Measurements from ENCODE around the gene LRRC9. TPM values are rescaled to one million over a fixed set of nuclear protein-coding genes. Genes with fewer than 3 reads are reported as not detected.

Gene LRRC9
- total and polyA plus RNA-seq, 2 donors (not counting 3 experiments of a cell fraction or from before 2014, with no cell fraction given): not detected

DNA sequence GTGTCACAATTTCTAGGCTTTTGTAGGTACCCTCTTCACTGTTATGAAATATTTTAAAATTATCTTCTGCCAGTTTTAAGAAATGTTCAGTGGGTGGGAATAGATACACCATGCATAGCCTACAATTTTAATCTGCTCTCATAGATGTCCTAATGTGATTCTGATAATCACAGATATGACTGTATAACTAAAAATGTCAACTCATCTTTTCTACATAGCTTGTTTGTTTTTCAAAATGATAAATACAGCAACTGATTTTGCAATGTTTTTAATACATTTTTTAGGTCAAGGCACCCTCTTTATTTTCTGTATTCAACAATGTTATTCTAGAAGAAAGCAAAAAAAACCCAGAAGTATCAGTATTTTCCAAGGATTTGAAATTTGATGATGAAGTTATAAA lies 61.6 kb downstream of the LRRC9 start:
- Histone ChIP-seq H3K4me2 (ENCODE audit: insufficient read depth, low read length) (no peak overlapping the region), H3K27me3 (ENCODE audit: control insufficient read depth in 2 of 2, insufficient read depth in 2 of 2, low read length in 2 of 2) (peaks cover 2 to 3% of the 10 kb centered on the region in 2 experiments), H3K36me3 (ENCODE audit: control insufficient read depth in 2 of 2, extremely low read depth in 1 of 2, insufficient read depth in 2 of 2, low read length in 2 of 2) (no peaks in the 10 kb centered on the region), H3K4me3 (replicated peaks in 1 of 3; ENCODE audit: insufficient read depth in 1 of 3, low read depth in 1 of 3, low read length in 3 of 3) (no peak overlapping the region), H3K9ac (replicated peaks; ENCODE audit: extremely low read depth, insufficient read depth, low read length) (no peak overlapping the region), H2AFZ (ENCODE audit: low read depth, low read length) (no peak overlapping the region), H3K9me3 (replicated peaks; ENCODE audit: control insufficient read depth, insufficient read depth, low read length) (no peaks in the 10 kb centered on the region), H3K9me1 (replicated peaks; ENCODE audit: control insufficient read depth, extremely low read depth, insufficient read depth, low read length) (no peaks in the 10 kb centered on the region), H3K79me2 (ENCODE audit: control insufficient read depth, insufficient read depth, low read length) (no peaks in the 10 kb centered on the region), H3K4me1 (ENCODE audit: control insufficient read depth, extremely low read depth, insufficient read depth, low read length) (no peaks in the 10 kb centered on the region), H4K20me1 (replicated peaks; ENCODE audit: control insufficient read depth, extremely low read depth, insufficient read depth, low read length) (no peaks in the 10 kb centered on the region), H3K27ac (ENCODE audit: insufficient read depth, low read depth, low read length) (no peak overlapping the region)
- ChIA-PET CTCF (interaction anchor here (2.4 to 3.4 kb wide), 2 partner anchors 15 to 17 kb away, joined by 6 to 24 read pairs; no protein-coding TSS in a partner anchor), POLR2A (no interaction called here)
- no peak for DNase-seq (ENCODE audit: low read depth, low spot score)
- intact Hi-C loops (cut with micrococcal nuclease) (no loop called here), dilution Hi-C loops (cut with MboI; ENCODE audit: extremely low pct_ligation_motif_present, low sequenced_read_pairs) (no loop called here)
- FAIRE-seq: no peak
- BruUV-seq (replicated peaks): no TSS peak
- TF ChIP-seq FOS (IDR thresholded peaks at IDR 0.05; ENCODE audit: borderline replicate concordance, insufficient read depth, low read length): no peak
- TF ChIP-seq, protein P1, sequence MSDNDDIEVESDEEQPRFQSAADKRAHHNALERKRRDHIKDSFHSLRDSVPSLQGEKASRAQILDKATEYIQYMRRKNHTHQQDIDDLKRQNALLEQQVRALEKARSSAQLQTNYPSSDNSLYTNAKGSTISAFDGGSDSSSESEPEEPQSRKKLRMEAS (IDR thresholded peaks at IDR 0.05; ENCODE audit: insufficient read depth, insufficient read length): no peak

DNA sequence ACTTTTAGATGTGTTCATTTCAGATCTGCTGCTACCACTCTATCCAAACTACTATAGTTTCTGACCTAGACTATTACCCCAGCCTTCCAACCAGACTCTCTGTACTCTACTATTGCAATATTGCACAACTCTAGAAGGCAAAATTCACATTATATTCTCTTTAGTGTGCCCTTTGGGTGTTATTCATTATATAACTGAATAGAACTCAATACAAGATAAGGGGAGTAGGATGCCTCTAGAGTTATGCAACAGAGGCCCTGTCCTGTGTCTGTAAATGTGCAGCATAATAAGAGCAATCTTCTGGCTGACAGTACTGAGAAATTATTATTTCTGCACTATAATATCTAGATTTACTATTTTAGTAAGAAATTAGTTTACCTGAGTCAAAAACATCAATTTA lies 63.1 kb downstream of the LRRC9 start:
- Histone ChIP-seq H3K27ac (ENCODE audit: insufficient read depth, low read depth, low read length) (no peak overlapping the region), H3K4me3 (replicated peaks in 1 of 3; ENCODE audit: insufficient read depth in 1 of 3, low read depth in 1 of 3, low read length in 3 of 3) (no peak overlapping the region), H3K4me2 (ENCODE audit: insufficient read depth, low read length) (no peak overlapping the region), H2AFZ (ENCODE audit: low read depth, low read length) (no peak overlapping the region), H3K4me1 (ENCODE audit: control insufficient read depth, extremely low read depth, insufficient read depth, low read length) (no peaks in the 10 kb centered on the region), H3K9ac (replicated peaks; ENCODE audit: extremely low read depth, insufficient read depth, low read length) (no peak overlapping the region), H3K27me3 (ENCODE audit: control insufficient read depth in 2 of 2, insufficient read depth in 2 of 2, low read length in 2 of 2) (peaks cover under 1 to 2% of the 10 kb centered on the region in 2 experiments), H3K79me2 (ENCODE audit: control insufficient read depth, insufficient read depth, low read length) (no peaks in the 10 kb centered on the region), H4K20me1 (replicated peaks; ENCODE audit: control insufficient read depth, extremely low read depth, insufficient read depth, low read length) (no peaks in the 10 kb centered on the region), H3K9me1 (replicated peaks; ENCODE audit: control insufficient read depth, extremely low read depth, insufficient read depth, low read length) (no peaks in the 10 kb centered on the region), H3K9me3 (replicated peaks; ENCODE audit: control insufficient read depth, insufficient read depth, low read length) (no peaks in the 10 kb centered on the region), H3K36me3 (ENCODE audit: control insufficient read depth in 2 of 2, extremely low read depth in 1 of 2, insufficient read depth in 2 of 2, low read length in 2 of 2) (no peaks in the 10 kb centered on the region)
- ChIA-PET CTCF (no interaction called here), POLR2A (no interaction called here)
- TF ChIP-seq GATA2 (IDR thresholded peaks at IDR 0.05; ENCODE audit: insufficient read depth, insufficient read length, low read depth, low read length): no peak
- TF ChIP-seq, protein P2, sequence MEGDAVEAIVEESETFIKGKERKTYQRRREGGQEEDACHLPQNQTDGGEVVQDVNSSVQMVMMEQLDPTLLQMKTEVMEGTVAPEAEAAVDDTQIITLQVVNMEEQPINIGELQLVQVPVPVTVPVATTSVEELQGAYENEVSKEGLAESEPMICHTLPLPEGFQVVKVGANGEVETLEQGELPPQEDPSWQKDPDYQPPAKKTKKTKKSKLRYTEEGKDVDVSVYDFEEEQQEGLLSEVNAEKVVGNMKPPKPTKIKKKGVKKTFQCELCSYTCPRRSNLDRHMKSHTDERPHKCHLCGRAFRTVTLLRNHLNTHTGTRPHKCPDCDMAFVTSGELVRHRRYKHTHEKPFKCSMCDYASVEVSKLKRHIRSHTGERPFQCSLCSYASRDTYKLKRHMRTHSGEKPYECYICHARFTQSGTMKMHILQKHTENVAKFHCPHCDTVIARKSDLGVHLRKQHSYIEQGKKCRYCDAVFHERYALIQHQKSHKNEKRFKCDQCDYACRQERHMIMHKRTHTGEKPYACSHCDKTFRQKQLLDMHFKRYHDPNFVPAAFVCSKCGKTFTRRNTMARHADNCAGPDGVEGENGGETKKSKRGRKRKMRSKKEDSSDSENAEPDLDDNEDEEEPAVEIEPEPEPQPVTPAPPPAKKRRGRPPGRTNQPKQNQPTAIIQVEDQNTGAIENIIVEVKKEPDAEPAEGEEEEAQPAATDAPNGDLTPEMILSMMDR (IDR thresholded peaks at IDR 0.05; ENCODE audit: extremely low read depth in 1 of 2, insufficient read depth in 1 of 2, low read depth in 1 of 2, low read length in 2 of 2): no peak
- TF ChIP-seq, protein P1 (IDR thresholded peaks at IDR 0.05; ENCODE audit: insufficient read depth, insufficient read length): no peak
- no peak for TF ChIP-seq FOS (IDR thresholded peaks at IDR 0.05; ENCODE audit: borderline replicate concordance, insufficient read depth, low read length)
- TF ChIP-seq JUN (IDR thresholded peaks at IDR 0.05; ENCODE audit: borderline replicate concordance, insufficient read depth, insufficient read length, low read depth): no peak
- no peak for TF ChIP-seq POLR2AphosphoS5 (IDR thresholded peaks at IDR 0.05; ENCODE audit: insufficient read depth, low read depth, low read length)
- TF ChIP-seq MYC (IDR thresholded peaks at IDR 0.05; ENCODE audit: low read depth, low read length): no peak
- TF ChIP-seq EZH2 (IDR thresholded peaks at IDR 0.05; ENCODE audit: borderline replicate concordance, low read depth, low read length, severe bottlenecking): no peak
- no peak for TF ChIP-seq POLR2A (IDR thresholded peaks at IDR 0.05; ENCODE audit: low read depth, low read length)
- intact Hi-C loops (cut with micrococcal nuclease): no loop called here
- DNase-seq (ENCODE audit: low read depth, low spot score): no peak
- BruUV-seq (replicated peaks): no TSS peak
- dilution Hi-C loops (cut with MboI; ENCODE audit: extremely low pct_ligation_motif_present, low sequenced_read_pairs): no loop called here
- FAIRE-seq: no peak
